SK-N-MC (cell line): ENCODE results near the gene MAPK8IP2.

Source experiments
- FOXP2 ChIP-seq: optimal IDR thresholded peaks from 2 replicates; pipeline ENCODE3; 2011; ENCODE audit warnings: mild to moderate bottlenecking, moderate library complexity; ENCODE audit not compliant: insufficient read depth; ENCODE audit errors: extremely low read length, control extremely low read depth
- POLR2AphosphoS5 ChIP-seq: IDR thresholded peaks from 2 replicates; pipeline ENCODE4 v1.6.1; 2012; ENCODE audit warnings: mild to moderate bottlenecking, low read depth, low read length, borderline replicate concordance

- no peak for TF ChIP-seq FOXP2
- TF ChIP-seq POLR2AphosphoS5 = no peak
These were observed 32.8 kb upstream of the MAPK8IP2 start for GRCh38 chr22:50567721-50568252.
